ENCODE results near the gene SIX4.
"Not testable (repeated sequence)": the region's sequence is repeated elsewhere in the genome, so short reads cannot be mapped to it uniquely, and the experiment has no call there.

Gene SIX4

GRCh38 chr14:60723907-60724618 is at the start of gene SIX4:
TSS of gene SIX4 (minus strand) at chr14:60724351. CDS start at chr14:60724074, 277 bp downstream.
- DNase-seq = peak; percentile 35

- DNase-seq = no peak
Observed at GRCh38 chr14:60773558-60773957, 49.4 kb upstream of the SIX4 start.

DNA sequence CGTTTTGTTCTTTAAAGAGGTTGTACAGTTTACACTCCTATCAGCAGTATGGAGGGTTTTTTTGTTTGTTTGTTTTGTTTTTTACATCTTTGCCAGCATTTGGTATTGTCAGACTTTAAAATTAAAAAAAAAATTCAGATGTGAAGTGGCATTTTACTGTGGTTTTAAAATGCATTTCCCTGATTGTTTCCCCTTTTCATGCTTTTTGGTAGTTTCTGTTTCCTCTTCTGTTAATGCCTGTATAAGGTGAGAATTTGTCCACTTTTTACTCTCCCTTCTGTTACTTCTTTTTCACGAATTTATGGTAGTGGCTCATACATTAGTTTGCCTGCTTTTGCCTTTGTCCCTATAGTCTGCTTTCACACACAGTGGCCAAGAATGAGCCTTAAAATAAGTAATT is 47.0 kb upstream of the SIX4 start:
- DNase-seq = no peak

- DNase-seq = no peak
Observed at GRCh38 chr14:60768602-60769001, 44.5 kb upstream of the SIX4 start.

- DNase-seq = no peak
Observed at GRCh38 chr14:60760644-60761364, 36.7 kb upstream of the SIX4 start.

DNA sequence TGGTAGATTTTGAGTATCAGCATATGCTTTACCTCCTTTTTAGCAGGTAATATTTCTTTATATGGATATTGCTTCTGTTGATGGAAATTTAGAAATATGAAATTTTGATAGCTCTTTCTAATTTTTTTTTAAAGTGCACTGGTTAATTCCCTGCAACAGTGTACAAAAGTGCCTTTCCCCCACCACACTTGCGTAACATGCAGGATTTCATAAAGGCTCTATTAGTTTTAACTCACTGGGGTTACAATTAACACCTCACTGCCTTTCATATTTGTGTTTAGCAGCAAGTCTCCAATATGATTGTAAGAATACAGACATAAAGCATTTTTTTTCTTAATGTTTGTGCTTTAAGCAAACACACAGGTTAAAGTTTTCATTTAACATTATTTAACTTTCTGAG is 36.1 kb upstream of the SIX4 start:
- DNase-seq = no peak

GRCh38 chr14:60758885-60759284 is 34.7 kb upstream of the SIX4 start:
- DNase-seq = no peak

DNA sequence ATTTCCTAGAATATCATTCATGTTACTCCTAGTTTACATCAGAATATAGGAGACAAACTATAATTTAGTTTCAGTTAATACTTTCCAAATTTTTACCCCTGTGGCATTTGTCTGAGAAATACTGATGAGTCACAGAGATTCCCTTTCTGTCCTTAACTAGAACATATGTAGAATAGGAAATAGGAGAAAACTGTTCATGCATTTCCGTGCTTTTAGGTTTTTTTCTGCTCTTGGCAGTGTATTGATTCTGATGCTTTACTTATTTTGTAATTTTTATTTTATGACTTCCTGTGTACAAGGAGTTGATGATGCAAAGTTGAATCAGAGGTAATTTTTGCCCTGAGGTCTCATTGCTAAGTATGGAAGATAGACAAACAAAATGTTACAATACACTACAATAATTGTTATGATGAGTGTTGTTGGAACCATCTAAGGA is 33.4 kb upstream of the SIX4 start:
- DNase-seq = no peak

DNA sequence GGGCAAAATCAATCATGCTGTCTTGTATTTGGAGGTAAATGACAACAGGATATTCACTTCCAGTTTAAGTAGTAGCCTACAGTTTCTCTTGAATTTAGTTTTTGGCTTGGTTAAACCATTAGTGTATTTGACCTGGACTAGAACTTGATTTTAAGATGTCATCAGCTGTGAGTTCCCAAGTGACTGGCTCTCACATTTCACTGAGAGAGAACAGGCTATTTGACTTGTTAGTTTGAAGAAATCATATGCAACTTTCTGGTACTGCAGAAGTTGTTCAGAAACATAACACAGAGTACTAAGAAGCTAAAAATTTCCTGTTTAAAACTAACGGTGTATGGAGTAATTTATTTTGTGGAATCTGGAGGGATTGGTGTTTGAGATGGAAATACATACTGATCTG is 32.7 kb upstream of the SIX4 start:
- DNase-seq = no peak

DNA sequence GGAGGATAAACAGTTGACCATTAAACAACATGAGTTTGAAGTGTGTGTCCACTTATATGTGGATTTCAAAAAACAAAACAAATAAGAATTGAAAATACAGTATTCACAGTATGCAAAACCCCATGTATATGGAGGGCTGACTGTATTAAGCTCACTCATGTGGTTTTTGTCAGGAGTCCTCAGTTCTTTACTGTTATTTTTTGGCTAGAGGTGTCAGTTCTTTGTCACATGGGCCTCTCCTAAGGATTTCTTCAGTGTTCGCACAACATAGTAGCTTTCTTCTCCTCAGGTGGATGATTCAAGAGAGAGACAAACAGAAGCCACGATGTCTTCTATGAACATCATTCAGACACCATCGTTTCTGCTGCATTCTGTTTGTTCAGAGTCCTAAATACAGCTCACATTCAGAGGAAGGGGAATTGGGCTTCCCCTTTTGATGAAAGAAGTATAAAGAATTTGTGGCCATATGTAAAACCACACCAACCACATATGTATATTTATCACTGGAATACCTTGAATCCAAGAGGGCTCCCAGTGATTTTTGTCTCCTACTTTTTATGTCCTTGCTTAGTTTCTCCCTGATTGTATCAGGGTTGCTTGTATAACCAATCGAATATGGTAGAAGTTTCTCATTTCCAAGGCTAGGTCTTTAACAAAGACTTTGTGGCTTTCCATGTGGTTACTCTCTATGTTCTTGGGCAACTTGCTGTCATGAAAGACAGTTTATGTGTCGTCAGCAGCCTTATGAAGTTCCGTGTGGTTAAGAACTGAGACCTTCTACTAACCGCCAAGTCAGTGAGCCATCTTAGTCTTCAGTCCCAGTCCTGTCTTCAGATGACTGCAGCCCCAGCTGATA is 29.3 kb upstream of the SIX4 start:
- DNase-seq = peak; percentile 53

GRCh38 chr14:60744566-60744965 is 20.4 kb upstream of the SIX4 start:
- no peak for DNase-seq

GRCh38 chr14:60738843-60739508 is 14.8 kb upstream of the SIX4 start:
- DNase-seq = no peak

- no peak for DNase-seq
Observed at GRCh38 chr14:60736494-60736893, 12.3 kb upstream of the SIX4 start.

GRCh38 chr14:60735416-60735815 is 11.3 kb upstream of the SIX4 start:
- DNase-seq = peak; percentile 7

GRCh38 chr14:60734465-60735242 is 10.5 kb upstream of the SIX4 start, which contains the start of gene MNAT1:
TSS of gene MNAT1 (plus strand) at chr14:60734761. CDS start at chr14:60734863, 102 bp downstream.
- peak; percentile 83 for DNase-seq

DNA sequence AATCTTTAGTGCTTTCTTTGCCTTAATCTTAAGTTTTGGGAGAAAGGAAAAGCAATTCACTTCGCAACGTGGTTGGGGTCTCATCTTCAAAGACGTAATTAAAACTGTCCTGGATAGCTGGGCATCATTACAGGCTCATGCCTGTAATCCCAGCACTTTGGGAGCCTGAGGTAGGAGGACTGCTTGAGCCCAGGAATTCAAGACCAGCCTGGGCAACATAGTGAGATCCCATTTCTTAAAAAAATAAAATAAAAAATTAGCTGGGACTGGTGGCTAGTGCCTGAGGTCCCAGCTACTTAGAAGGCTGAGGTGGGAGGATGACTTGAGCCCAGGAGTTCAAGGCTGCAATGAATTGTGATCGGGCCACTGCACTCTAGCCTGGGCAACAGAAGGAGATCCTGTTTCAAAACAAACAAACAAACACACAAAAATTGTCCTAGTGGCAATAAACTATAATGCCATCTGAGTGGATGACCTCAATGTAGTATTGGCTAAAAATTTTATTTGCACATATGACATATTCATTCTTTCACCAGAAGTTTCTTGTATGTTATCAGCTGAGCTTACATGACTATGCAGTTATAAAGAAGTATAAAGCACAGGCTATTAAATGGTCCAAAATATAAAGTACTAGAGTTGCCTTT is 8.8 kb upstream of the SIX4 start:
- no peak for DNase-seq

GRCh38 chr14:60731291-60731690 is 7.1 kb upstream of the SIX4 start:
- not testable (repeated sequence) for DNase-seq

- DNase-seq = peak; percentile 5
Observed at GRCh38 chr14:60723116-60723906, 840 bp downstream of the SIX4 start.

- DNase-seq = no peak
Observed at GRCh38 chr14:60722357-60723115, 1.6 kb downstream of the SIX4 start.

DNA sequence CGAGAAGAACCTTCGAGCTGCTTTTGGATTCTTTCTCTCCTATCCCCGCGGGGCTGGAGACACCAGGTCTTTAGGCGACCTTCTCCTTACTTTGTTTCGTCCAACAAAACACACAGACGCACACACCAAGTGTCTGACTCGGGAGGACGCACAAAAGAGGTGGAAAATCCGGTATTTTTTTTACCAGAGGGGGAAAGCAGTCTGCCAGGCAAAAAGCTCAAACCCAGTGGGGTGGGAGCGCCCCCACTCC is 2.1 kb downstream of the SIX4 start:
- DNase-seq = no peak

All from hematopoietic multipotent progenitor cell treated with erythropoietin and hydrocortisone succinate and interleukin-3 and kit ligand, for 8 days (in vitro differentiated cells).